GM18870 (cell line): Measurements from ENCODE around the gene ZBTB33.

Source experiments
- ATAC-seq: cut with Tn5 transposase; IDR thresholded peaks from one replicate; pipeline ENCODE4 v1.9.1; 2021; ENCODE audit warnings: moderate library complexity; ENCODE audit not compliant: unreplicated experiment

The ZBTB33 gene

DNA sequence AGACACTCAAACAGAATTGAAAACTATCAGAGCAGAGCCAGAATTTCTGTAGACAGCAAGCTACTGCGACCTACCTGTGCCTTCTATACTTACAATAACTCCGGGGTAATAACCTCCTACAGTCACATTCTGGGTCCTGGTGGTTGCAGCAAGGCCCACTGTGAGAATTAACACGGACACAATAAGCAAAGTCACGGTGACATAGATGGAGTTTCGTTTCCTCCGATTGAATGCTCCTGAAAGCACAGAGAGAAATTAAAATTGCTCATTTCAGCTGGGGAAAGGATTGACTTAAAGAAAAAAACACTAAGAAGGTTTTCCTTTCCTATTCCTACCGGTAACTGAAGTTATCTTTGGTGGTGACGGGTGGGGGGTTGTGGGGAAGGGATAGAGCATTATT, 53.6 kb downstream of the ZBTB33 start:
- no peak for ATAC-seq

DNA sequence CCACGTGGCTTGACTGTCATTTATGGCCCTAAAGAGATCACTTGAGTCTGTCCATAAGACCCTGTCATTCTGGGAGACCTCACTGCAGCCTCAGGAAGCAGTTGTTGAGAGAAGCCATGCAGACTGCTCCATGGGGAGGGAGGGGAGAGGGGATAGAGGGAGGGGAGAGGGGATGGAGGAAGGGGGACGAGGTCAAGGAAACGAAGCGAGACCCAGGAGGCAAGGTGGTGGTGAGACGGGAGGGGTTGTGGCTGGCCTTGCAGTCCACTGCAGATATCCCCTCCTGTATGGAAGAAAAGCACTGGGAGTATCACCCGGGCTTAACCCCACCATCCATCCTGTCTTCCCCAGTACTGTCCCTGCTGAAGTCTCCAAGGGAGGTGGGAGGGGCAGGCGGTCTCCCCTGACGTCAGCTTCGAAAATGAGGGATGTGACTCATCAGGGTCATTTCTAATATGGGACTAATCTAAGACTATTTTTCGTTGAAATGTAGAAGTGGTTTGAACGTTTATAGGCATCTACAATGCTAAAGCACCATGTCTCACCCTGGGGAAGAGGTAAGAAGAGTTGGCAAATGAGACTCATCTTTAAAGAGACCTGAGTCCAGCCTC, 55.0 kb downstream of the ZBTB33 start:
- no peak for ATAC-seq

DNA sequence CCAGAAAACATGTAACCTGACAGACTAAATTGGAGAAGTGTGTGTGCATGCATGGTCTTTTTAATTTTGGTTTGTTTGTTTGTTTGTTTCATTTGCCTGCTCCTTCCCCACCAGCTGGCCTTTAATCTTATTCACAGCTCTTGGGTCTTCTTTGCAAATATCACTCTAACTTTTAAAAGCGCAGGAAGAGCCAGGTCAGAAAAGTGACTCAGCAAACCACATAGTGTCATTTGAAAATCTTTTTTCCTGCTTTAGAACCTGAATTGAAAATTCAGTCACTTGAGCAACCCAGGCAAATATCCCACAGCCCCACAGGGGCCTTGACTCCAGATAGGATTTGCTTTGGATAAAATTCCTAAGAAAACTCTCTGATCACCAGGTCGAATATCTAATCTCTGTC, 56.0 kb downstream of the ZBTB33 start:
- ATAC-seq, result no peak
